Measurements from ENCODE around the gene RETREG3. TPM values are rescaled to one million over a fixed set of nuclear protein-coding genes. Genes with fewer than 3 reads are reported as not detected.

Gene RETREG3
- total and polyA plus RNA-seq, 2 of the 13 experiments (the other 11 are each of a cell fraction or from before 2014, with no cell fraction given) = 47.0 to 55.8 TPM

GRCh38 chr17:42561897-42562387 lies 47.2 kb downstream of the RETREG3 start, which contains the start of gene COASY (continued):
- TF ChIP-seq KLF16 (CRISPR knock-in tag; IDR thresholded peaks at IDR 0.05) = peak in 1 of 2 experiments; percentile 82; a peak in 2 of 4 replicates
- peak; percentile 23; the same call in 1 of the 2 replicates for TF ChIP-seq MAFF (IDR thresholded peaks at IDR 0.05; ENCODE audit: low read depth, low read length)
- TF ChIP-seq SIN3B (IDR thresholded peaks at IDR 0.05; ENCODE audit: low read length) = peak; percentile 83
- no peak for TF ChIP-seq AGO2 (optimal IDR thresholded peaks at IDR 0.05; ENCODE audit: low read depth, low read length)
- TF ChIP-seq ZFAT (CRISPR knock-in tag; conservative IDR thresholded peaks at IDR 0.05) = no peak
- TF ChIP-seq ZBTB44 (CRISPR knock-in tag; IDR thresholded peaks at IDR 0.05) = no peak
- TF ChIP-seq TFDP1 (CRISPR knock-in tag; IDR thresholded peaks at IDR 0.05; ENCODE audit: borderline replicate concordance) = peak; percentile 69
- 0 out of 2 replicates have a peak, but pooled peaks have one; percentile 82 for TF ChIP-seq ZBTB39 (CRISPR knock-in tag; IDR thresholded peaks at IDR 0.05)
- no peak for TF ChIP-seq ZNF407 (CRISPR knock-in tag; IDR thresholded peaks at IDR 0.05; ENCODE audit: not compliant biosample characterization)
- TF ChIP-seq ZNF253 (CRISPR knock-in tag; IDR thresholded peaks at IDR 0.05; ENCODE audit: borderline replicate concordance) = no peak
- TF ChIP-seq FOXO1 (CRISPR knock-in tag; IDR thresholded peaks at IDR 0.05) = peak; percentile 70
- TF ChIP-seq FOSL2 (CRISPR knock-in tag; IDR thresholded peaks at IDR 0.05) = peak; percentile 65
- TF ChIP-seq KLF9 (CRISPR knock-in tag; IDR thresholded peaks at IDR 0.05; ENCODE audit: low read depth) = no peak
- TF ChIP-seq TRIM24 (CRISPR knock-in tag; IDR thresholded peaks at IDR 0.05) = no peak
- TF ChIP-seq ZNF790 (CRISPR knock-in tag; IDR thresholded peaks at IDR 0.05; ENCODE audit: borderline replicate concordance) = peak; percentile 93; the same call in 1 of the 2 replicates
- no peak; the same call in 1 of the 2 replicates for TF ChIP-seq ZNF333 (CRISPR knock-in tag; IDR thresholded peaks at IDR 0.05; ENCODE audit: borderline replicate concordance)
- TF ChIP-seq FOXP1 (IDR thresholded peaks at IDR 0.05) = no peak
- peak; percentile 37; the same call in 1 of the 2 replicates for TF ChIP-seq FOXP1 (CRISPR knock-in tag; IDR thresholded peaks at IDR 0.05)

All from HepG2 (cell line).